Fibroblast of villous mesenchyme (primary cell): ENCODE data around the gene CHN1. TPM values are rescaled to one million over a fixed set of nuclear protein-coding genes. Genes with fewer than 3 reads are reported as not detected.

Experiments
- DNase-seq: peaks from one replicate; pipeline ENCODE4 v3.0.0-alpha.2; 2010; ENCODE audit warnings: low read depth
- H3K4me3 ChIP-seq: 2 replicates; pipeline ENCODE4 v1.5.1; 2011; ENCODE audit warnings: low read depth, mild to moderate bottlenecking, low read length
- CTCF ChIP-seq: IDR thresholded peaks from 2 replicates; pipeline ENCODE4 v1.5.1; 2012; ENCODE audit warnings: low read depth, mild to moderate bottlenecking, low read length; ENCODE audit not compliant: insufficient read depth
- total RNA-seq: library from RNA; depleted of rRNA; stranded (reverse); fragments of >200 nt; gene quantifications from 2 replicates; pipeline ENCODE4 v1.2.3, GENCODE V29; 2012

CHN1 gene
- total RNA-seq, 1 donor = 45.3 TPM

- no peak overlapping the region for H3K4me3 ChIP-seq
- DNase-seq = no peak
- TF ChIP-seq CTCF = no peak
Observed at GRCh38 chr2:174820361-174820760, 184.8 kb downstream of the CHN1 start.

GRCh38 chr2:174815526-174815925 lies 189.7 kb downstream of the CHN1 start:
- no peak for TF ChIP-seq CTCF
- DNase-seq = no peak
- no peak overlapping the region for H3K4me3 ChIP-seq

GRCh38 chr2:174812037-174812436 lies 193.1 kb downstream of the CHN1 start:
- no peak for TF ChIP-seq CTCF
- no peak overlapping the region for H3K4me3 ChIP-seq
- no peak for DNase-seq

- TF ChIP-seq CTCF = no peak
- DNase-seq = no peak
- no peak overlapping the region for H3K4me3 ChIP-seq
Observed at GRCh38 chr2:174807931-174808330, 197.2 kb downstream of the CHN1 start.

- H3K4me3 ChIP-seq = no peak overlapping the region
- DNase-seq = no peak
- no peak for TF ChIP-seq CTCF
Observed at GRCh38 chr2:174805803-174806202, 199.4 kb downstream of the CHN1 start.

- no peak overlapping the region for H3K4me3 ChIP-seq
- DNase-seq = no peak
- no peak for TF ChIP-seq CTCF
Observed at GRCh38 chr2:174802459-174802858, 202.7 kb downstream of the CHN1 start.

GRCh38 chr2:174800436-174801205 lies 204.6 kb downstream of the CHN1 start:
- peak; percentile 54 for DNase-seq
- TF ChIP-seq CTCF = no peak
- no peak overlapping the region for H3K4me3 ChIP-seq
